Stimulated activated CD8-positive, alpha-beta memory T cell treated with anti-CD3 and anti-CD28 coated beads, Interleukin-2, amount 100 ng/mL, for 48 hours (primary cell): ENCODE measurements around the gene ALG14.

ENCODE experiments used
- DNase-seq, 2 donors: peaks; one replicate each; pipeline ENCODE4 v3.0.0-alpha.2; 2020; ENCODE audit warnings: low read depth in 2 of 2

The ALG14 gene

DNA sequence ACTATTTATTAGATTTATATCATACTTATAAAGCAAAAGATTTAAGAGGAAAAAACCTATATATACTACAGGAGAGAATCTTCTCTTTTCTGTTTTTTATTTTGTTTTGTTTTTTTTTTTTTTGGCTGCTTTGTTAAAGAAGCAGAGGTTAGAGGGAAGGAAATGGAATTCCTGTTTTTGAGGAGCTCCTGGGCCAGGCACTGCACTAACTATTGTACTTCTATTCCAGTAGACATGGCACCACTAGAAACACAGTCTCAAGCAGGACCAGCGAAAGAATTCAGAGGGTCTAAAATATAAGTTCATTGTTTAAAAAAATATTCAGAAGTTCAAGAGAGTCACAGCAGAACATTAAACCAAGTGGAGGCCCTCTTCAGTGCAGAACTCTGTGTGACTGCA, 91.2 kb downstream of the ALG14 start:
- no peak for DNase-seq

DNA sequence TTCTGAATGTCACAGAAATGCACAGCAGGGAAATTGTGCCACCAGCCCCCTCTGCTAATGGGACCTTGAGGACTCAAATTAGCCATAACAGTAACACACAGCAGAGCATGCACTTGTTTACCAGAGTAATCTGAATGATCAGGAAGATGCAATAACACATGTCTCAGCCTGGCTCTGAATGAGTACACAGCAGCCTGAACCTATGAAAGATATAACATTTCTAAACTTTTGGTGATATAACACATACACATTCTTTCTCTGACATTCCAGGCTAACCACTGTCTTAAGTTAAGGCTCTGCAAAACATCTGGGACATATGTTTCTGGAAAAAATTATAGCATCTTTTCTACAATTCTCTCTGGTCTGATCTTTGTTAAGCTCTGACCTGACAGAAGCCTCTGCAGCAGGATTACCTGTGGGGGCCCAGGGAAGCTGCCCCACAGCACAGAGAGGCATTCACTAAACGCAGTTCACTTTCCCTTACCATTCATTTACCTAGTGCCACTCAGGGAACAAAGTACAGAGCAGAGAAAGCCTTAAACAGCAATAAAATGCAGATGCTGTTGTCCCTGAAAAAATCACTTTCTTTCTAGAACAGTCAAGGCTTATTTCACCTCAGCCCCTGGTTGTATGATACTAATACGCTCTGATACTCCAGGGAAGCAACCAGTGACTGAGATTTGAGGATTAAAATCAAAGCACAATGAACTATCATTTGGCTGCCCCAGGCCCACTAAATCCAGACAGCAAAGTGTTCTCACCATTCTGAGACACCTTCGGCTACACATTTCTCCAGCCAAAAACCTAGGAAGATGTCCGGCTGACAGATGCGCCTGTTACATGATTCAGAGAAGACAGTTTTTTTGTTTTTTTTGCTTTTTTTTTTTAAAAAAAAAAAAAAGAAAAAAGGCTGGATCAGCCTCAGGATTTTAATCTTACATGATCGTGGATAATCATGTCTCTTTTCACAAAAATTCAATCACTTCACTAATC, 91.9 kb downstream of the ALG14 start:
- no peak for DNase-seq

DNA sequence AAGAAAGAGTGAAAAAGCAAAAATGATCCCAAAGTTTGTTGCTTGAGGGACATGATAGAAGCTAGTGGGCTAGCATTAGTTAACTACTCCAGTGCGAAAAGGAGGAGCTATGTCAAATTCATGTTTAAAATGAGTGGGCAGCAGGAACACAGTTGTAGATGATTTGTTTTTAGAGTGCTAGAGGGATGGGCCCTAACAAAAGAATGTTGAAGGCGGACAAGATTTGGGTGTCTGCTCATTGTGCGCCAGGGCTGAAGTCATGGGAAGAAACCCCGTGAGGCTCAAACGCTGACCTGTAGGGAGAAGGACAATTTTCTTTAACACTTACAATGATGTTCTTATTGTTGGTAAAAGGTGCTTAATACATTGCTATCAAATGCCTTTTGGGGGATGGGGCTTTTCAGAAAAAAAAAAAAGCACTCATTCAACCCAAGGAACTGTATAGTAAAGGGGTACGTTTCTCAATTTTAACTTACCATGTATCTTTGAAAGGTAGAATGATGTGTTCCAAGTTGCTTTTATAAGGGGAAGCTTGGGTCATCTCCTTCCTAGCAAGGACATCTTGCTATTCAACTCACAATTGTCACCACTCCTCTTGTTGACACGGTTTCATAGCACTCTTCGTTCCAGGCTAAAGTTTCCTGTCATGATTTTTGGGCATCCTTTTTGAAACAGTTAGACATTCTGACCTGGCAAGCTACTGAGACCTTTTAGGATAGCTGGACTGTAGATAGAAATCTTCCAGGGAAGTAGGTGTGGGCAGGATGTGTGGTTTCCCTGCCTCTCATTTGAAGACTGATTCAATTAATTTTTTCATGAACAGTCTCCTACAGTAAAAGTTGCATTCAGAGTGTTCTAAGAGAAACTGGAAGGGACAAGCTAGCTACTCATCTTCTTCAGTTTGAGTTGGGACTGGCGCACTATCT, 92.8 kb downstream of the ALG14 start:
- no peak for DNase-seq

DNA sequence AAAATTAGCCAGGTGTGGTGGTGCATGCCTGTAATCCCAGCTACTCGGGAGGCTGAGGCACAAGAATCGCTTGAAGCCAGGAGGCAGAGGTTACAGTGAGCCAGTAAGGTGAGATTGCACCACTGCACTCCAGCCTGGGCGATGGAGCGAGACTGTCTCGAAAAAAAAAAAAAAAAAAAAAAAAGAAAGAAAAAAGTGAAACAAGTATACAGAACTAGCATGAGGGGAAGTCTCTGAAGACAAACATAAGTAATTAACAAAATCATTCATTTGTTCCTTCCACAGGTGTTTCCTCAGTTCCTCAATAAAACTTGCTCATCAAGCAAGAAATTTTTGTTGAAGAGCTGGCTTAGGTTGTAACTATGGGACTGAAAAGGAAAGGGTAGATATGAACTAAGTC, 93.6 kb downstream of the ALG14 start:
- DNase-seq = no peak

DNA sequence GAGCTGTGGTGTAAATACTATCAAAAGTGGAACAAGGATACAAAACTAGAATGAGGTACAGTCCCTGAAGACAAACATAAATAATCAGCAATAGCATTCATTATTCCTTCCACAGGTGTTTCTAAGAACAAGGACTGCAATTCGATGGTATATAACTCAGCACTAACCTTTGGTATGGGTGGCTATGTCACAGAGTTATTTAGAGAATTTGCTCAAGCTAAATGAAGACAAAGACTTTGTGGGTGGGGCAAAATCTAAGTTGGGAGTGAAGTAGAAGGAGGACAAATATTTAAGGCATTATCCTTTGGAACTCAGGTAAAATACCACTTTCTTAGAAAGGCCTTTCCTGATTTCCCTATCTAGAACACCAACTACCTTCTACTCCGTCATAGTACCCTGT, 94.3 kb downstream of the ALG14 start:
- DNase-seq = no peak

DNA sequence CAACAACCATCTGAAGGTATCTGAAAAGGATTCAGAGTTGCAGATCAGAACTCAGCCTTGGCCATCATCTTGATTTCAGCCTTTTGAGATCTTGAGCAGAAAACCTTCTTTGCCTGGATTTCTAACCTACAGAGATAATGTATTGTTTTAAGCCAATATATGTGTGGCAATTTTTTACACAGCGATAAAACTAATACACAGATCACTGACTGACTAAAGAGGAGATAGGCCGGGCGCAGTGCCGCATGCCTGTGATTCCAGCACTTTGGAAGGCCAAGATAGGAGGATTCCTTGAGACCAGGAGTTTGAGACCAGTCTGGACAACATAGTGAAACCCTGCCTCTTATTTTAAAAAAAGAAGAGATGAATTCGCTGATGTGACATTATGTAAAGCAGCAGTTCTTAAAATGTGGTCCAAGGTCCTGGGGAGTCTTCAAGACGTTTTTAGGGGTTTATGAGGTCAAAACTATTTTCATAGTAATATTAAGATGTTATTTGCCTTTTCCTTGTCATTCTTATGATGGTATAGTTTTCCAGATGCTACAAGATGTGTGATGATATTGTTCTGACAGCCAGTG, 95.7 kb downstream of the ALG14 start:
- DNase-seq = no peak

DNA sequence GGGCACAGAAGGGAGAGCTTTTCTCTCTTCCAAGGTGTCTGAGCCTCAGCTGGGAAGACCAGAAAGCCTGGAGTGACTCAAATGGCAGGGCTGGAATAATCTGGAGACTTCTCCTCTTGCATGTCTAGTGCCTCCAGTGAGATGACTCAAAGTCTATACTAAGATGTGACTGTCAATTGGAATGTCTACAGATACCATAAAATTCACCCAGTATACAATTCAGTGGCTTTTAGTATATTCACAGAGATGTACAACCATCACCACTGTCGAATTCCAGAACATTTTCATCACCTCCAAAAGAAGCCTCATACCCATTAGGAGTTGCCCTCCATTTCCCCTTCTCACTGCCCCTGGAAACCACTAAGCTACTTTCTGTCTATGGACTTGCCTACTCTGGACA, 97.9 kb downstream of the ALG14 start:
- no peak for DNase-seq

DNA sequence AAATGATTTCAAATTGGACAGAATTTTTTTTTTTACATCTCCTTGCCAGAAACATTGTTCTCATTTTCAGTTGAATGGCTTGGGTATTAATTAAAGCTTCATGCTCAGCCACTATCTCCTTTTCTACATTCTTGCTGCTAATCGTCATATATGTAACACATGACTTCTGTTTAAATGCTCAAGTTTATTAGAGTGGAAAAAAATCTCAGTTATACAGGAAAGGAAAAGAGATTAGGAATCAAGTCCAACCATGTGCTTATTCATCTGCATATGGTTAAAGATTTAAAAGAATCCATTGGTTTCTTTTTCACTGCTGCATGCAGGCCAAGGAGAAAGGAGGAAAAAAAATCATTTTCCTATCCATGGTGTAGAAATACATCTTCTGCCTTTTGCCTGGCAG, 98.5 kb downstream of the ALG14 start:
- DNase-seq = no peak

DNA sequence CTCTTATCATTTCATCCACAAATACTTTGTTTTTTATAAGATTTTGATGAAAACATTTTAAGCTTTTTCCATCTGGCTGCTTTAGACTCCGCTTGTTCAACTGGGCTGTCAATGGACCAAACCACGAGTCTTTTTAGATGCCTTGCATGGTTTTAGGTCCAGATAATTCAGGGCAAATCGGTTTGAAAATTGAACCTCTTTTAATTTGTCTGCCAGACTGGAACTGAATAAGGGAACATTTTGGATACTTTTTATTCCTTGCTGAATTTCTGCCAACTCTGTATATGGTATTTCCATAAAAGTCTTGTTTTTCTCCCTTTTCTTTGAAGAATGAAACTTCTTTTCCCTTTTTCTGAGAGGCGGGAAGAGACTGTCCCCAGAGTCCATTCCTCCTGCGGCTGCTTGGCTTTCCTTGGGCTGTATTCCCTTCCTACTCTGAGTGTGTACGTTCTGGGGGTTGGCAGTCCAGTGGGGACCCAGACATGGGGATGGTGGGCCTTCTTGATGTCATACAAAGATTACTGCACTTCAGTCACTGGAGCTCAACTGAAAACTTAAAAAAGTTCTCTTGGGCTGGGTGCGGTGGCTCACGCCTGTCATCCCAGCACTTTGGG, 99.3 kb downstream of the ALG14 start:
- DNase-seq = no peak

DNA sequence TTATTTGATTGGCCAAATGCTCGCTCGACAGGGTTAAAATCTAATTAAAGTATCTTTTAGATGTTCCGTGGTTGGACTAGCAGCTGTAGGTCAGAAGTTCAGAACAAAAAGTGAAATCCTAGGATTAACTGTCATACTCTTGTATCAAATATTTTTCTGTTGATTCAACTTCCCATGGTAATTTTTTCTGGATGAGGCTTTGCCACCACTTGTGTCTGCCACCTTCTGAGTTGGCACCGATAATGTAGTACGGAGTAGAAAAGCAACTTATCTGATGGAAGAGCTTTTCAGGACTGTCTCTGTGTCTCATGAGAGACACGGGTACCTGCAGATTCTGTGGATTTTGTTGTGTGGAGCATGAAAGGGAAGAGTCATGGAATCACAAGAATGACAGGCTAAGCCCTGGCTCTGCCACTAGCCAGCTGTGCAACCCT, 101.2 kb downstream of the ALG14 start:
- DNase-seq = no peak

DNA sequence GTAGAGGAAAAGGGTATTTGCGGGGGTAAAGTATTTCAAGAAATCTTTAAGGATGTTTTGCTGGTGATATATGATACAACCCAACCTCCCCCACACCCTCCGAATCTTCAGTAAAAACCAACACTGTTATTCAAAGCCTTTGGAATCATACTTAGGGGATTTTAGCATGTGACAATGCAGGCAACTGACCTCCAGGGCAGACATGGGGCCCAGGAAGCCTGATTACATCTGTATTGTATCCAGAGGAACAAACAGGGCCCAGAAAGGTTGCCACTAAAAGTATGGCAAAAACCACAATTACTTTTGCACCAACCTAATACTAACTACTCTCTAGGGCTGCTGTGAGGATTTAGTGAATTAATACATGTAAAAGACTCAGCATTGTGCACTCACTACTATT, 102.0 kb downstream of the ALG14 start:
- DNase-seq = no peak

DNA sequence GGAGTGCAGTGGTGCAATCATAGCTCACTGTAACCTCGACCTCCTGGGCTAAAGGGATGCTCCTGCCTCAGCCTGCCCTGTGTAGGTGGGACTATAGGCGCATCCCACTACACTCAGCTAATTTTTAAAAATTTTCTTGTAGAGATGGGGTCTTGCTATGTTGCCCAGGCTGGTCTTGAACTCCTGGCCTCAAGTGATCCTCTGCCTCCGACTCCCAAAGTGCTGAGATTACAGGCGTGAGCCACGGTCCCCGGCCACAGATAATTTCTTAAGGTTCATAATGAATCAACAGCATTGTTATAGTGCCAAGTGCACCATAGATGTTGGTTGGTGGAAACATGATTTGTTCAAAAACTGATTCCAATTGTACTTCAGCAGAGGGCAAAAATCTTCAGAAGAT, 103.6 kb downstream of the ALG14 start:
- DNase-seq = no peak

DNA sequence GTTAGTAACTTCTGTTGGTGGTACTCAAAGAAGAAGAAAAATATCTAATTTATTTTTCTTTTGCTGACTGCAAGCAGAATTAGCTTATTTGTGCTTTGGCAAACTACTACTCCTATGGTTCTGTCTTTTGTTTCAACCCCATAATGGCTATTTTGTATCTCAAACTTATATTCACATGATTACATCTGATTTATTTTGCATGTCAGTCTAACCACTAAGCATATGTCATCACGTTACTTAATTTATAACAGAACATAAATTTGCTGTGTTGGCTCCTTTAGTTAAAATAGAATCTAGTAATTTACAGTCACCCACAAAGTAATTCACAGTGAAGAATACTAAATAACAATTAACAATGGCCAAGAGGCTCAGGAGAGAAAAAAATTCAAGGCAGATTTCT, 106.7 kb downstream of the ALG14 start:
- no peak for DNase-seq

DNA sequence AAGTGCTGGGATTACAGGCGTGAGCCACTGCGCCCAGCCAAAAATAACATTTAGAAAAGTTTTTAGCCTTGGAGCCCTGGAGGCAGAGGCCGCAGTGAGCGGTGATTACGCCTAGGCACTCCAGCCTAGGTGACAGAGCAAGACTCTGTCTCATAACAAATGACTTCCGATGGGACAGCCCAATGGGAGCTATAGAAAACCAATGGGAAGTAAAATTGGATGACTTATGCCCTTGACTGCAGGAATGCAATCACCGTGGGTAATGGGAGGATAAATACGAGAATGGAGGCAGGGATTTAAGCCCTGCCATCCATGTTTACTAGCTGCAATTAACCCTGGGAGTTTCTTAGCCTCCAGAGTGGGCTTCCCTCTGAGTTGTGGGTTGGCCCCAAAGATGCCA, 108.9 kb downstream of the ALG14 start:
- no peak for DNase-seq

DNA sequence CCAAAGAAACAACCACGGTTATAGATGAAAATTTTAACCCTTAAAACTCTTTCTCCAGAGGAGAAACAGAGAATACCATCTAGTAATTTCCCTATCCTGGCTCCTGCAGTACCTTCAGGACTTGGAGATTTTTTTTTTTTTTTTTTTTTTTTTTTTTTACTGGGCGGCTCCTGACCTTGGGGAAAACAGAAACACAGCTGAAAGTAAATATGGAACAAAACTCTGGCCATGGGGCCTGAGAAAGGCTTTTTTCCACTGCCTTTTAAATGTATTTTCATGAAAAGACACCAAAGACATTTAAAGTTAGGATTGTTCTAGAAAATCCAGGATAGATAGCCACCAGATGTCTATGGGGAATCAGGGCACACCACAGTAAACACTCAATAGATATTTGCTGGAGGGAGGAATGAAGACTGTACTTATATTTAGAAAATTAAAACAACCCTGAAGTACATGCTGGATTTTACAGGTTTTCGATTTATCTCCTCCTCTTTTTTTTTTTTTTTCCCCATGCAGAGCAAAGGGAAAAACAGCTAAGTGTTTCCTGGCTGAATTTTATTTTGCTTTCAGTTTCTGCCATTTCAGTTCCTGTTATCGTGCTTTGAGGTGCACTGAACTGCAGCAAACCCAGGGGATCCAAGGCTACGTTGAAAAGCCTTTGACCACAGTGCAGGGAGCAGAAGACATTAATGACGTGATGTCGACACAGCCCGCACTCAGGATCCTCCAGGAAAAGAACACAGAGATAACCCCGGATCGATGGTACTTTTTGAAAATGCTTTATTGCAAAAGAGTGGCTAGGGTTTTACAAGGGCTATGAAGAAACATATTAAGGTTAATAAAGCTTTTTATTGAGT, 110.1 kb downstream of the ALG14 start:
- DNase-seq = peak in 1 of 2 donors; percentile 1

DNA sequence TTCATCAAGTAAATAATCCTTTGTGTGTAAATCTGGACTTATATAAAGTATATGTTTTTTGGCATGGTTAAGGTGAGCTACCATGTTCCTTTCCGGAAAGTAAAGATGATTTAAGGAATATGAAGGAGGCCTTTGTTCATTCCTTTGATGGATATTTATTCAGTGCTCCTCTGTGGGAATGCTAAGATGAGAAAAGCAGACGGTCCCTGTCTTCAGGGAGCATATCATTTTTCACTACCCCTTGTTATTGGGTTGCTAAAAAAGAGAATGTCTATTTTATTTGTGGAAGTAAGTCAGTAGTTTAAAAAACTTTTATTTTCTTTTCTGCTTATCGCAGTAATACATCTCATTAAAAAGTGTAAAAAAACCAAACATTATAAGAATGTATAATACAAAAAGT, 110.8 kb downstream of the ALG14 start:
- no peak for DNase-seq

DNA sequence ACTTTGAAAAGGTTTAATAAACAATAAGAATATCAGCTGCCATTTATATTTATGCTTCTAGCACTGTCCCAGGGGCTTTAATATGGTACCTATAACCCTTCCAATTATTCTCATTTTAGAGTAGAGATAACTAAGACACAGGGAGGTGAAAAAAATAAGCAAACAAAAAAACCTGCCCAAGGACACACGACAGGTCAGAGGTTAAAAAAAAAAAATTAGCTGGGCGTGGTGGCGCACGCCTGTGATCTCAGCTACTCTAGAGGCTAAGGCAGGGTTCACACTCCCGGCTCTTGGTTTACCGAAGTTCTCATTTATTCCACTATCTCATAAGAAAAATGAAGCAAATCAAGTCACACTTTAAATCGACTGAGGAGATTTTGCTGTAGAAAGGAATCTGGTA, 111.2 kb downstream of the ALG14 start:
- no peak for DNase-seq

DNA sequence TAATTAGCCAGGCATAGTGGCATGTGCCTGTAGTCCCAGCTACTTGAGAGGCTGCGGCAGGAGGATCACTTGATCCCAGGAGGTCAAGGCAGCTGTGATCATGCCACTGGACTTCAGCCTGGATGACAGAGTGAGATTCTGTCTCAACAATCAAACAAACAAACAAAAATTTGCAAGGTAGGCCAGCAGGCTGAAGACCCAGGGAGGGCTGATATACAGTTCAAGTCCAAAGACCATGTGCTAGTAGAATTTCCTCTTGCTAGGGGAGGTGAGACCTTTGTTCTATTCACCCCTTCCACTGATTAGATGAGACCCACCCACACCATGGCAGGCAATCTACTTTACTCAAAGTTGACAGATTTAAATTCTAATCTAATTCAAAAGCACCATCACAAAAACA, 114.7 kb downstream of the ALG14 start:
- no peak for DNase-seq

DNA sequence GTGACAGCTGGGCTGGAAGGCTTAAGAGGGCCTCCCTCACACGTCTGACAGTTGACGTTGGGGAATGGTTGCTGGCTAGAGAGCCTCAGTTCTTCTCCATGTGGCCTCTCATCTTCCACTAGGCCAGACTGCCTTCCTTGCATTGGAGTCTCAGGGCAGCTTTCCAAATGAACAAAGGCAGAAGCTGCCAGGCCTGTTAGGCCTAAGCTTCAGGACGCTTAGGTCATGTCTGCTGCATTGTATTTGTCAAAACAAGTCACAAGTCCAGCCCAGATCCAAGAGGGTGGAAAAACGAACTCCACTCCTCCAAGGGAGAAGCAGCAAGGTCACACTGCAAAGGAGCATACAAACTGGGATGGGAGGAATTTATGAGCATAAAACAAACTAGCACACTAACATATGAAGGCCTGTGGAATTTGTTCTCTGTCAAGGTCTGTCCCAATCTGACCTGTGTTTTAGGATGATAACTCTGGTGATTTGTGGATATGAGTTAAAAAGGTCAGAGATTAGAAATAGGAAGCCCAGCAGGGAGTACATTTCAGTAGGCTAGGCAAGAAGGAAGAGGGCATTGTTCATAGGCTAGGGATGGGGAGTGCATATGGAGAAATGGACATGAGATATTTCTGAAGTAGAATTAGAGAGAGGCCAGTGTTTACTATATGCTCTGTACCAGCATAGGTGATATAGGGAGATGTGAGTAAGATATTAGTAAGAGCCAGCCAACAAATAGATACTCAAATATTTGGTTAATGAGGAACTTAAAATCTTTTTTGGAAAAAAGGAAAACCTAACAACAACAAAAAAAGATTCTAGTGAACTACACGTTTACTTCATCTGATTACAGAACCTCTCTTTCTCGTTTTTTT, 116.8 kb downstream of the ALG14 start:
- no peak for DNase-seq
